IMR-90 (cell line): ENCODE data around the gene USPL1. TPM values are rescaled to one million over a fixed set of nuclear protein-coding genes. Genes with fewer than 3 reads are reported as not detected.

Experiments
- ATAC-seq: fragments of 200-7000 bp; cut with Tn5 transposase; 2 replicates; pipeline ENCODE4 v1.9.1; 2020; ENCODE audit warnings: low read depth, mild to moderate bottlenecking, moderate library complexity
- Bru-seq: library from RNA; stranded (reverse); fragments of 400-500 nt; gene quantifications from one replicate; lab custom pipeline; 2021; lab: Mats Ljungman, UMichigan
- BruChase-seq, 2 experiments: library from RNA; stranded (reverse); fragments of 400-500 nt; gene quantifications; one replicate each; lab custom pipeline; 2021; lab: Mats Ljungman, UMichigan
- BruUV-seq: library from RNA; stranded (reverse); fragments of 400-500 nt; replicated peaks from 2 replicates; lab custom pipeline; 2021; lab: Mats Ljungman, UMichigan
- CTCF ChIA-PET: fragments of 300-600 bp; formaldehyde crosslinking; extraction: SDS; loops from one replicate; lab custom pipeline; 2021; ENCODE audit warnings: antibody characterized with exemption; lab: Yijun Ruan, JAX
- POLR2A ChIA-PET: fragments of 300-600 bp; sonication (Branson Sonifier 250); formaldehyde crosslinking; loops from one replicate; lab custom pipeline; 2022; ENCODE audit warnings: antibody characterized with exemption; ENCODE audit not compliant: unreplicated experiment; lab: Charles Lee
- DNase-seq: peaks from one replicate; pipeline ENCODE4 v3.0.0; 2013
- H2AFZ ChIP-seq: replicated peaks from 2 replicates; pipeline ENCODE3; 2013; ENCODE audit warnings: low read length, mild to moderate bottlenecking; ENCODE audit not compliant: poor library complexity
- H2AK5ac ChIP-seq: 2 replicates; pipeline ENCODE4 v1.6.1; 2013; ENCODE audit warnings: low read depth, low read length, inconsistent platforms
- H2AK9ac ChIP-seq: replicated peaks from 2 replicates; pipeline ENCODE3; 2013; ENCODE audit warnings: mild to moderate bottlenecking, low read depth, low read length, moderate library complexity; ENCODE audit not compliant: poor library complexity
- H2BK120ac ChIP-seq: 2 replicates; pipeline ENCODE4 v1.6.1; 2013; ENCODE audit warnings: low read depth, low read length, inconsistent platforms
- H2BK15ac ChIP-seq: 3 replicates; pipeline ENCODE4 v1.6.1; 2013; ENCODE audit warnings: low read depth, low read length, inconsistent platforms
- H2BK20ac ChIP-seq: 2 replicates; pipeline ENCODE4 v1.6.1; 2013; ENCODE audit warnings: low read depth, mild to moderate bottlenecking, inconsistent platforms, low read length, moderate library complexity
- H2BK5ac ChIP-seq: 2 replicates; pipeline ENCODE4 v1.6.1; 2013; ENCODE audit warnings: mild to moderate bottlenecking, low read depth, low read length, inconsistent platforms; ENCODE audit not compliant: poor library complexity, severe bottlenecking
- H3K14ac ChIP-seq: replicated peaks from 2 replicates; pipeline ENCODE4 v1.6.1; 2013; ENCODE audit warnings: low read depth, low read length, inconsistent platforms
- H3K18ac ChIP-seq: 2 replicates; pipeline ENCODE4 v1.6.1; 2013; ENCODE audit warnings: low read depth, low read length, control low read depth
- H3K23ac ChIP-seq: 2 replicates; pipeline ENCODE4 v1.6.1; 2013; ENCODE audit warnings: low read depth, low read length, inconsistent platforms
- H3K27ac ChIP-seq: 2 replicates; pipeline ENCODE4 v1.5.1; 2013; ENCODE audit warnings: mild to moderate bottlenecking, control low read depth, low read length; ENCODE audit not compliant: insufficient read depth
- H3K27me3 ChIP-seq: 2 replicates; pipeline ENCODE4 v1.6.1; 2013; ENCODE audit warnings: low read length; ENCODE audit not compliant: control insufficient read depth, insufficient read depth
- H3K36me3 ChIP-seq: 2 replicates; pipeline ENCODE4 v1.6.1; 2013; ENCODE audit warnings: low read length, mixed read lengths; ENCODE audit not compliant: control insufficient read depth, insufficient read depth
- H3K4ac ChIP-seq: 2 replicates; pipeline ENCODE4 v1.6.1; 2013; ENCODE audit warnings: low read depth, low read length, inconsistent platforms
- H3K4me1 ChIP-seq: 2 replicates; pipeline ENCODE4 v1.6.1; 2013; ENCODE audit warnings: low read length, mixed read lengths; ENCODE audit not compliant: control insufficient read depth, insufficient read depth
- H3K4me2 ChIP-seq: 2 replicates; pipeline ENCODE4 v1.6.1; 2013; ENCODE audit warnings: low read depth, mild to moderate bottlenecking, control low read depth, low read length, moderate library complexity
- H3K4me3 ChIP-seq: 2 replicates; pipeline ENCODE4 v1.5.1; 2013; ENCODE audit warnings: low read depth, mild to moderate bottlenecking, control low read depth, low read length, moderate library complexity; ENCODE audit not compliant: insufficient read depth
- H3K56ac ChIP-seq: 2 replicates; pipeline ENCODE4 v1.6.1; 2013; ENCODE audit warnings: low read length, inconsistent platforms; ENCODE audit not compliant: insufficient read depth; ENCODE audit errors: extremely low read depth
- H3K79me1 ChIP-seq, 2 experiments: 2 replicates each; pipeline ENCODE4 v1.6.1; 2013; ENCODE audit warnings: low read length in 2 of 2, inconsistent platforms in 1 of 2, low read depth in 1 of 2
- H3K9ac ChIP-seq: 2 replicates; pipeline ENCODE4 v1.6.1; 2013; ENCODE audit warnings: low read depth, low read length, control low read depth
- H3K9me1 ChIP-seq: 2 replicates; pipeline ENCODE4 v1.6.1; 2013; ENCODE audit warnings: low read length, inconsistent platforms; ENCODE audit not compliant: insufficient read depth
- H3K9me3 ChIP-seq: 2 replicates; pipeline ENCODE4 v1.6.1; 2013; ENCODE audit warnings: low read length; ENCODE audit not compliant: control insufficient read depth, insufficient read depth
- H4K20me1 ChIP-seq: 2 replicates; pipeline ENCODE4 v1.6.1; 2013; ENCODE audit warnings: low read length, inconsistent platforms; ENCODE audit not compliant: insufficient read depth
- H4K5ac ChIP-seq: 2 replicates; pipeline ENCODE4 v1.6.1; 2013; ENCODE audit warnings: mild to moderate bottlenecking, low read depth, low read length, control low read depth
- H4K8ac ChIP-seq, 2 experiments: 2 replicates each; pipeline ENCODE4 v1.6.1; 2013; ENCODE audit warnings: low read depth in 2 of 2, low read length in 2 of 2, control low read depth in 1 of 2, inconsistent platforms in 1 of 2
- H4K91ac ChIP-seq: 2 replicates; pipeline ENCODE4 v1.6.1; 2013; ENCODE audit warnings: low read depth, low read length, inconsistent platforms; ENCODE audit not compliant: insufficient read depth
- BHLHE40 ChIP-seq: fragments of 150-350 bp; IDR thresholded peaks from 2 replicates; pipeline ENCODE4 v1.6.1; 2016; ENCODE audit warnings: mild to moderate bottlenecking, low read depth, low read length
- CEBPB ChIP-seq: IDR thresholded peaks from 2 replicates; pipeline ENCODE4 v1.6.1; 2012; ENCODE audit warnings: low read depth, low read length, improper control_type of control experiment
- ELK1 ChIP-seq: fragments of 150-350 bp; IDR thresholded peaks from 2 replicates; pipeline ENCODE4 v1.6.1; 2016; ENCODE audit warnings: low read depth, mild to moderate bottlenecking, low read length, moderate library complexity, borderline replicate concordance
- MAZ ChIP-seq: IDR thresholded peaks from 2 replicates; pipeline ENCODE4 v1.6.1; 2012; ENCODE audit warnings: low read depth, mild to moderate bottlenecking, low read length, improper control_type of control experiment, moderate library complexity, borderline replicate concordance
- MXI1 ChIP-seq: IDR thresholded peaks from 2 replicates; pipeline ENCODE4 v1.6.1; 2012; ENCODE audit warnings: low read depth, mild to moderate bottlenecking, low read length, moderate library complexity, borderline replicate concordance
- NFE2L2 ChIP-seq: fragments of 150-350 bp; IDR thresholded peaks from 2 replicates; pipeline ENCODE4 v1.6.1; 2016; ENCODE audit warnings: low read depth, mild to moderate bottlenecking, low read length
- POLR2A ChIP-seq: IDR thresholded peaks from 2 replicates; pipeline ENCODE4 v1.6.1; 2012; ENCODE audit warnings: mild to moderate bottlenecking, low read depth, low read length
- RAD21 ChIP-seq: IDR thresholded peaks from 2 replicates; pipeline ENCODE4 v1.6.1; 2012; ENCODE audit warnings: low read length, improper control_type of control experiment
- RCOR1 ChIP-seq: IDR thresholded peaks from 2 replicates; pipeline ENCODE4 v1.6.1; 2012; ENCODE audit warnings: mild to moderate bottlenecking, low read length, improper control_type of control experiment; ENCODE audit not compliant: insufficient replicate concordance
- RFX5 ChIP-seq: IDR thresholded peaks from 2 replicates; pipeline ENCODE4 v1.8.0; 2012; ENCODE audit warnings: low read depth, mild to moderate bottlenecking, low read length, moderate library complexity
- SMC3 ChIP-seq: fragments of 150-350 bp; IDR thresholded peaks from 2 replicates; pipeline ENCODE4 v1.6.1; 2016; ENCODE audit warnings: low read depth, mild to moderate bottlenecking, antibody characterized with exemption, low read length, moderate library complexity
- USF2 ChIP-seq: fragments of 150-350 bp; IDR thresholded peaks from 2 replicates; pipeline ENCODE4 v1.6.1; 2017; ENCODE audit warnings: mild to moderate bottlenecking, antibody characterized with exemption, low read length, low read depth
- WGBS, 2 experiments: methylation state at CpG; one replicate each; pipeline versions ENCODE4 v1.1.5 to v1.1.7; 2013; ENCODE audit warnings: missing lambda C conversion rate in 2 of 2; ENCODE audit not compliant: insufficient read length in 1 of 2; ENCODE audit errors: extremely low coverage in 2 of 2; 5-methylcytosine and 5-hydroxymethylcytosine counted together
- dilution Hi-C: fragments of 300-500 bp; cut with HindIII; formaldehyde crosslinking; loops from one replicate; pipeline ENCODE4 v1.14.3; 2018; ENCODE audit warnings: low sequenced_read_pairs; ENCODE audit not compliant: unreplicated experiment
- in situ Hi-C: fragments of 300-500 bp; cut with MboI; formaldehyde crosslinking; loops from 3 replicates; pipeline ENCODE4 v1.14.3; 2019; ENCODE audit warnings: low sequenced_read_pairs, inconsistent platforms, mixed read lengths
- intact Hi-C: fragments of 100-400 bp; cut with micrococcal nuclease; formaldehyde crosslinking; loops from 2 replicates; pipeline ENCODE4 v1.10.0; 2022
- long read RNA-seq: library from polyadenylated mRNA; unstranded; transcript quantifications from one replicate; pipeline ENCODE4 v2.0.0, GENCODE V29; 2021; ENCODE audit not compliant: unreplicated experiment
- polyA plus RNA-seq, 3 experiments: library from polyadenylated mRNA; depleted of rRNA; stranded (reverse); fragments of >200 nt; gene quantifications; 2 replicates each; pipeline ENCODE4 v1.2.3, GENCODE V29; 2012; ENCODE audit warnings: low replicate concordance in 1 of 3
- total RNA-seq: library from RNA; depleted of rRNA; stranded (reverse); fragments of >200 nt; gene quantifications from 2 replicates; pipeline ENCODE4 v1.2.3, GENCODE V29; 2012; rRNA removed

The USPL1 gene
- total RNA-seq (15.4 and 22.5 TPM in 2 replicates), polyA plus RNA-seq (2012; rRNA removed) (8.3 and 12.1 TPM in 2 replicates), Bru-seq, nascent RNA (percentile 83 among the genes with signal in this experiment), BruChase-seq, experiment 1, labeled RNA remaining after a 6-hour chase (percentile 70 among the genes with signal in this experiment), BruChase-seq, experiment 2, labeled RNA remaining after a 2-hour chase (percentile 77 among the genes with signal in this experiment)
- polyA plus RNA-seq (2012; cell fraction: cytosol; rRNA removed) = 1.6 and 2.3 TPM in 2 replicates
- polyA plus RNA-seq (2012; cell fraction: nucleus; rRNA removed; ENCODE audit: low replicate concordance) = 5.0 and 36.2 TPM in 2 replicates
- long read RNA-seq, partial matches to known transcripts = 3 of 3 reads
- long read RNA-seq, other reads (novel, unspliced or antisense) = 0 of 3 reads

- intact Hi-C loops = loop anchor here (1.0 to 10.0 kb wide), 11 partner anchors 45 to 485 kb away; no protein-coding TSS in a partner anchor
- dilution Hi-C loops = no loop called here
- TF ChIP-seq NFE2L2 (peak; percentile 19; the same call in 1 of the 2 replicates), RFX5 (no peak), MAZ (peak; percentile 88; the same call in 1 of the 2 replicates), BHLHE40 (peak; percentile 63), CEBPB (peak; percentile 51; the same call in 1 of the 2 replicates), SMC3 (peak; percentile 14; the same call in 1 of the 2 replicates), MXI1 (peak; percentile 94; the same call in 1 of the 2 replicates), RCOR1 (peak; percentile 85), RAD21 (peak; percentile 31; the same call in 1 of the 2 replicates), POLR2A (peak; percentile 92), USF2 (no peak; the same call in 1 of the 2 replicates), ELK1 (peak; percentile 67; the same call in 1 of the 2 replicates)
Observed at GRCh38 chr13:30617315-30618185, at the start of gene USPL1. USPL1 (plus strand) TSS chr13:30617920; CDS start chr13:30621141, 3,221 bp downstream.

More at GRCh38 chr13:30617315-30618185, at the start of gene USPL1:
- Histone ChIP-seq H3K9ac (peak within 1 kb of the TSS; percentile 95), H4K5ac (peak within 1 kb of the TSS; percentile 92), H3K27ac (peak within 1 kb of the TSS; percentile 92), H2BK5ac (peak within 1 kb of the TSS; percentile 97), H2BK20ac (peak within 1 kb of the TSS; percentile 45), H2AK5ac (peak within 1 kb of the TSS; percentile 73), H4K20me1 (peaks cover 6% of the 10 kb centered on the region; the same call in 1 of the 2 replicates), H4K91ac (peak within 1 kb of the TSS; percentile 95), H2BK15ac (peak within 1 kb of the TSS; percentile 29; the same call in 1 of the 3 replicates), H3K36me3 (no peaks in the 10 kb centered on the region), H3K27me3 (no peaks in the 10 kb centered on the region), H3K18ac (peak within 1 kb of the TSS; percentile 87), H2AFZ (peak within 1 kb of the TSS; percentile 94), H3K4me1 (no peaks in the 10 kb centered on the region; the same call in 1 of the 2 replicates), H3K79me1 (peaks cover 3 to 32% of the 10 kb centered on the region in 2 experiments; a peak in 2 of 4 replicates), H3K4me3 (peak within 1 kb of the TSS; percentile 72), H2AK9ac (peak within 1 kb of the TSS; percentile 98), H2BK120ac (peak within 1 kb of the TSS; percentile 83), H3K14ac (peak within 1 kb of the TSS; percentile 98), H3K4me2 (peak within 1 kb of the TSS; percentile 85), H4K8ac (peak within 1 kb of the TSS; percentile 75 to 95), H3K23ac (peak within 1 kb of the TSS; percentile 97), H3K9me1 (peaks cover 4% of the 10 kb centered on the region), H3K56ac (peak within 1 kb of the TSS; percentile 94), H3K9me3 (no peaks in the 10 kb centered on the region), H3K4ac (peak within 1 kb of the TSS; percentile 95)
- POLR2A ChIA-PET = interaction anchor here (0.6 kb wide), 2 partner anchors 232 to 822 kb away, joined by 3 to 4 read pairs; no protein-coding TSS in a partner anchor
- in situ Hi-C loops = loop anchor here (10.0 kb wide), 1 partner anchor 153 kb away; the partner anchor contains the start of gene HMGB1
- CTCF ChIA-PET = interaction anchor here (0.6 to 1.8 kb wide), 4 partner anchors 76 to 485 kb away, joined by 3 to 5 read pairs (median 4); no protein-coding TSS in a partner anchor
- ATAC-seq = peak; percentile 94
- BruUV-seq = no TSS peak
- 0% methylated on average over 34 of the region's 78 CpGs; no CpG with 5 or more reads in 1 of the 2 experiments for WGBS, 2 experiments
- peak; percentile 99 for DNase-seq
